GM12874 (cell line): Measurements from ENCODE around the gene SLC25A19.

Experiments used
- CTCF ChIP-seq: IDR thresholded peaks from 2 replicates; pipeline ENCODE4 v1.5.1; 2011; ENCODE audit warnings: low read depth, mild to moderate bottlenecking, control low read depth, low read length, moderate library complexity; ENCODE audit not compliant: insufficient read depth

The SLC25A19 gene

DNA sequence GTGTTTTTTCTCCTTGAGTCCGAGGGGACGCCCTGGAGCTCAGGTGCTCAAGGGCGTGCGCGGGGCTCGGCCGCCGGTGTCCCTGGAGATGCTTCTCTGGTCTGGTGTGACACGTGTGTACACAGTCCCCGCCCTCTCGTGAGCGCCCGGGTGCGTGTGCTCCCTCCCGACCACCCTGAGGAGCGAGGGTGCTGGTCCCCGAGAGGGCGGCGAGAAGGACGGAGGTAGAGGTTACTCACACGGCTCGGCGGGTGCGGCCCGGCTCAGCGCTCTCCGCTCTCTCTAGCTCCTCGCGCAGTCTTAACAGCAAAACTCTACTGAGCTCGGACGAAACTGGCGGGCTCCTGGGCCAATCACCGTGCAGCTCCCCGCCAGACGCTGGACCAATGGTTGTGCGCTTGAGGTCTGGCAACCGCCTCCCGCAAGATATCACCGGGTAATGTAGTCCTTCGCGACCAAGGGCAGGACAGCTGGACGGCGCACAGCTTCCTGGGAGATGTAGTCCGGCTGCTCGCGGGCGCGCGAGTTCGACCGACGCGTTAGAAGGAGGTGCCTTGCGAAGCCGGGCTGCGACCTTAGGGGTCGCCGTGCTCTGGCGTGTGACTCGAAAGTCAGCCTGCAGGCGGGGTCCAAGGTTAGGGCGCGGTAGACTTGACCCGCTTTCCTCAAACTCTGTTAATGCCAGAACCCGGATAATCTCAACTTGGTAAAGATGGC, at the start of gene SLC25A19:
TSS of gene SLC25A19 (minus strand) at position 319 of the 717 bp plus-strand sequence. CDS start 2,669 bp downstream, outside the sequence.
- TF ChIP-seq CTCF: peak; percentile 58

DNA sequence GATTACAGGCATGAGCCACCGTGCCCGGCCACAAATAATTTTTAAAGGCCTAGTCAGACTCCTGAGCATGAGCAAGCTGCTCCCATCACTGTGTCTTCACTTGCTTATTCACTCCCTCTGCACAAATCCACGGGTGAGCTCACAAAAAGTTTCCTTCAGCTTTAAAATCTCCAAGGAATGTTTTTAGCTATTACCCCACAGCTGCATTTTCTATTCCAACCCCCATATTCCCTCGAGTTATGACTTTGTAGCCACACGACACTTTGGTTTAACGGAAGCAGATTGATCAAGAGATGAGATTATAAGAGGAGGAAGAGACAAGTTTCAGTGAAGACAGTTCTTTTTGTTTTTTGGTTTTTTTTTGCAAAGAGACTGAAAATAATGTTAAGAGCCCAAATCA, 49.1 kb upstream of the SLC25A19 start:
- no peak for TF ChIP-seq CTCF

DNA sequence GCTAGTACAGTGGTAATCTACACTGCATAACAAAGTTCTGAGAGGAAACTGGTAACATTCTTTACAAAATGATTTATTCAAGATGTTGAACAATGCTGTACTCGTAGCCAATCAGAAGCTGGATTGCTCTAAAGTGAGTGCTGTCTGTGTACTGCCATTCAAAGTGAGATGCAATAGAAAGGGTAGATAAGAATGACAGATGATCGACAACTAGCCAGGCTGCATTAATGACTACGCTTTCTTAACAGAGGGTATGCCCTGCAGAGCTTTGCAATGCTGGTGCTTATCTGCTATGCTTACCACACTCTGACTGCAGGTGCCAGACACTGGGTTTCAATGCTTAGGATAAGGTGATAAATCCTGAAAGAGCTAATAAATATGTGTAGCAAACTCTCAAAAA, 46.1 kb upstream of the SLC25A19 start:
- no peak for TF ChIP-seq CTCF

DNA sequence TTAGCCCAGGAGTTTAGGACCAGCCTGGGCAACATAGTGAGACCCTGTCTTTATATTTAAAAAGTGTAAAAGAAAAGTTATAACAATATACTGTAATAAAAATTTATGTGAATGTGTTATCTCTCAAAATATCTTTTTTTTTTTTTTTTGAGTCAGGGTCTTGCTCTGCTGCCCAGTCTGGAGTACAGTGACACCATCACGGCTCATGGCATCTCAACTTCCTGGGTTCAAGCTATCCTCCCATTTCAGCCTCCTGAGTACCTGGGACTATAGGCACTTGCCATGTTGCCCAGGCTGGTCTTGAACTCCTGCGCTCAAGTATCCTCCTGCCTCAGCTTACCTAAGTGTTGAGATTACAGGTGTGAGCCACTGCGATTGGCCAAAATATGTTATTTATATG, 45.5 kb upstream of the SLC25A19 start:
- TF ChIP-seq CTCF: no peak

DNA sequence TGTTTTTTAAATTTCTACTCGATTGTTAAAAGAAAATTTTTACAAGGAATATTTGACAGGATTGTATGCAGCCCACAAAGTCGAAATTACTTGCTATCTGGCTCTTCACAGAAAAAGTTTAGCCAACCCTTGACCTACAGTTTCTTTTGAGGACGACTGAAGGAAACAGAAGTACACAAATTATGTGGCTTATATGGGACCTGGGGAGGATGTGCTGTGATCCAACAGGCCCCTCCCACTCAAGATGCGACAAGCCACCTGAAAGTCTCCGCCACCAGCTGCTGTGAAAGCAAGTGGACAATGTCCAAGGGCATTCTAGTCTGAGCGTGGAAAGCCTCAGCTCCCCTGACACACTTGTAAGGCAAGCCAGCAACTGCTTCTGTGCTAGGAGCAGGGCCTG, 42.4 kb upstream of the SLC25A19 start:
- TF ChIP-seq CTCF: no peak

GRCh38 chr17:75327757-75328156, 38.5 kb upstream of the SLC25A19 start:
- no peak for TF ChIP-seq CTCF

- TF ChIP-seq CTCF: no peak
These were observed 37.1 kb upstream of the SLC25A19 start for GRCh38 chr17:75326226-75326848.
